K562 (cell line): ENCODE data around the gene DPH5. TPM values are rescaled to one million over a fixed set of nuclear protein-coding genes. Genes with fewer than 3 reads are reported as not detected.

Experiments
- ATAC-seq: fragments of 200-7000 bp; cut with Tn5 transposase; 3 replicates; pipeline ENCODE4 v1.9.1; 2020; ENCODE audit warnings: moderate library complexity
- BruUV-seq: library from RNA; stranded (reverse); fragments of 400-500 nt; replicated peaks from 2 replicates; lab custom pipeline; 2021; lab: Mats Ljungman, UMichigan
- CTCF ChIA-PET: fragments of 300-600 bp; formaldehyde crosslinking; extraction: SDS; loops from one replicate; lab custom pipeline; 2021; ENCODE audit warnings: low intra/inter-chr PET ratio; lab: Yijun Ruan, JAX
- POLR2A ChIA-PET: fragments of 300-600, 350-650 bp; sonication (Branson Sonifier 250); formaldehyde crosslinking; extraction: SDS; loops from one replicate; lab custom pipeline; 2021; ENCODE audit warnings: antibody characterized with exemption, inconsistent platforms; lab: Yijun Ruan, JAX
- DNase-seq, 4 experiments: peaks; one replicate each; pipeline versions ENCODE4 v3.0.0 to v3.0.0-alpha.2; 2011 to 2018; ENCODE audit warnings: low spot score in 3 of 4, mixed read lengths in 3 of 4; ENCODE audit errors: extremely low read depth in 1 of 4
- FAIRE-seq: peaks from 2 replicates; lab custom pipeline; 2011; peaks lifted over from hg19 to GRCh38; lab: Jason Lieb, UNC
- H2AFZ ChIP-seq: 2 replicates; pipeline ENCODE4 v1.6.0; 2011; ENCODE audit warnings: low read depth, low read length, control low read depth, inconsistent platforms
- H3K27ac ChIP-seq: fragments of 200-600 bp; 3 replicates; pipeline ENCODE4 v1.8.0; 2011; ENCODE audit warnings: low read depth, mild to moderate bottlenecking, control low read depth, inconsistent platforms, low read length, moderate library complexity, mixed read lengths; ENCODE audit errors: extremely low read depth
- H3K27me3 ChIP-seq, 2 experiments: fragments of 300-600 bp in 1 of 2; 2 replicates in 1 of 2; 3 replicates in 1 of 2; pipeline versions ENCODE4 v1.6.0 to v1.8.0; 2011; ENCODE audit warnings: inconsistent platforms in 2 of 2, low read length in 2 of 2, mild to moderate bottlenecking in 1 of 2, mixed read lengths in 1 of 2, moderate library complexity in 1 of 2; ENCODE audit not compliant: control insufficient read depth in 2 of 2, insufficient read depth in 2 of 2
- H3K36me3 ChIP-seq: fragments of 300-600 bp; 3 replicates; pipeline ENCODE4 v1.8.0; 2011; ENCODE audit warnings: mild to moderate bottlenecking, low read length, inconsistent platforms; ENCODE audit not compliant: control insufficient read depth, insufficient read depth
- H3K4me1 ChIP-seq, 2 experiments: fragments of 200-600 bp in 1 of 2; replicated peaks in 1 of 2; 2 replicates in 1 of 2; 3 replicates in 1 of 2; pipeline versions ENCODE4 v1.5.1 to v1.8.0; 2011; ENCODE audit warnings: inconsistent platforms in 2 of 2, low read length in 2 of 2, mild to moderate bottlenecking in 1 of 2, mixed read lengths in 1 of 2, moderate library complexity in 1 of 2; ENCODE audit not compliant: control insufficient read depth in 2 of 2, insufficient read depth in 2 of 2
- H3K4me2 ChIP-seq: 2 replicates; pipeline ENCODE4 v1.6.1; 2011; ENCODE audit warnings: low read length, control low read depth, inconsistent platforms, mixed read lengths; ENCODE audit not compliant: insufficient read depth
- H3K4me3 ChIP-seq: fragments of 200-600 bp; sonication (generic), shearing (Covaris generic); 2 replicates; pipeline ENCODE4 v1.5.1; 2016; ENCODE audit warnings: control low read depth, inconsistent platforms
- H3K79me2 ChIP-seq: fragments of 200-600 bp; 3 replicates; pipeline ENCODE4 v1.8.0; 2011; ENCODE audit warnings: low read length, inconsistent platforms; ENCODE audit not compliant: control insufficient read depth, insufficient read depth
- H3K9ac ChIP-seq, 2 experiments: 2 replicates each; pipeline versions ENCODE4 v1.6.0 to v1.6.1; 2011; ENCODE audit warnings: low read depth in 2 of 2, low read length in 2 of 2, control low read depth in 1 of 2, inconsistent platforms in 1 of 2, mild to moderate bottlenecking in 1 of 2, mixed read lengths in 1 of 2; ENCODE audit not compliant: insufficient read depth in 1 of 2
- H3K9me1 ChIP-seq: one replicate; pipeline ENCODE4 v1.6.0; 2011; ENCODE audit warnings: inconsistent platforms, mild to moderate bottlenecking, low read length, moderate library complexity; ENCODE audit not compliant: control insufficient read depth, insufficient read depth
- H3K9me3 ChIP-seq: replicated peaks from 2 replicates; pipeline ENCODE4 v1.5.1; 2011; ENCODE audit warnings: low read depth, low read length, inconsistent platforms; ENCODE audit not compliant: control insufficient read depth, insufficient read depth
- H4K20me1 ChIP-seq: replicated peaks from 2 replicates; pipeline ENCODE4 v1.6.1; 2011; ENCODE audit warnings: low read length, inconsistent platforms, mixed read lengths; ENCODE audit not compliant: control insufficient read depth, insufficient read depth
- POLR2H ChIP-seq: IDR thresholded peaks from 2 replicates; pipeline ENCODE4 v1.6.1; 2016; ENCODE audit warnings: missing genetic modification characterization, low read depth, mild to moderate bottlenecking, control low read depth, missing compliant biosample characterization, moderate library complexity
- RBM22 ChIP-seq: fragments of 200-400 bp; formaldehyde crosslinking; IDR thresholded peaks from 2 replicates; pipeline ENCODE4 v1.6.1; 2018; ENCODE audit warnings: low read length, low read depth; ENCODE audit not compliant: poor library complexity, severe bottlenecking
- SRSF1 ChIP-seq: fragments of 200-400 bp; formaldehyde crosslinking; IDR thresholded peaks from 2 replicates; pipeline ENCODE4 v1.6.1; 2017; ENCODE audit warnings: mild to moderate bottlenecking, low read depth, low read length, moderate library complexity
- ZBED1 ChIP-seq: IDR thresholded peaks from 2 replicates; pipeline ENCODE4 v1.6.1; 2014
- ZNF282 ChIP-seq: sonication (generic); formaldehyde crosslinking; IDR thresholded peaks from 2 replicates; pipeline ENCODE4 v1.8.1; 2023; ENCODE audit warnings: missing genetic modification reagents
- WGBS: fragments of 100-300 bp; shearing (Covaris generic); methylation state at CpG from one replicate; pipeline ENCODE4 v1.1.6; 2016; ENCODE audit warnings: low coverage, mixed read lengths; ENCODE audit not compliant: insufficient coverage; ENCODE audit errors: missing lambda C conversion rate; 5-methylcytosine and 5-hydroxymethylcytosine counted together
- in situ Hi-C: fragments of 300-500 bp; cut with MboI; formaldehyde crosslinking; loops from 4 replicates; pipeline ENCODE4 v1.15.0; 2018; ENCODE audit warnings: inconsistent platforms, mixed read lengths
- intact Hi-C: fragments of 100-400 bp; cut with micrococcal nuclease; formaldehyde crosslinking; loops from 2 replicates; pipeline ENCODE4 v1.14.2; 2022
- polyA plus RNA-seq, 8 experiments: library from polyadenylated mRNA; depleted of rRNA in 4 of 8; stranded (reverse) in 5 of 8; unstranded in 3 of 8; fragments of >200 nt; fragmentation: Nextera tagmentation in 2 of 8; fragmentation: Illumina TruSeq in 1 of 8; extraction: Ambion mirVana in 2 of 8; extraction: Trizol in 1 of 8; gene quantifications; 2 replicates each; pipeline versions ENCODE4 v1.2.1 to v1.2.3, GENCODE V29; 2011 to 2014; ENCODE audit warnings: inconsistent platforms in 1 of 8, missing spikeins in 1 of 8
- total RNA-seq, 7 experiments: library from RNA; depleted of rRNA in 6 of 7; stranded (reverse); fragments of >200 nt in 6 of 7; fragmentation: Illumina TruSeq in 2 of 7; extraction: Trizol in 2 of 7; gene quantifications; 2 replicates each; pipeline versions ENCODE4 v1.2.1 to v1.2.3, GENCODE V29; 2011 to 2021; ENCODE audit warnings: low replicate concordance in 1 of 7
- TF ChIP-seq, protein P1 (sequence below), 2 experiments: fragments of 450-650 bp; conservative IDR thresholded peaks; 2 replicates each; pipeline ENCODE4 v1.6.1; 2017; ENCODE audit warnings: mild to moderate bottlenecking in 2 of 2, moderate library complexity in 2 of 2
- TF ChIP-seq, protein P2 (sequence below): fragments of 250-450 bp; sonication (Bioruptor Pico); IDR thresholded peaks from 2 replicates; pipeline ENCODE4 v1.8.0; 2022; ENCODE audit warnings: inconsistent platforms

The DPH5 gene
- total and polyA plus RNA-seq, 9 of the 15 experiments (the other 6 are each of a cell fraction or from before 2014, with no cell fraction given): 37.6 to 159 (median 89.7) TPM

DNA sequence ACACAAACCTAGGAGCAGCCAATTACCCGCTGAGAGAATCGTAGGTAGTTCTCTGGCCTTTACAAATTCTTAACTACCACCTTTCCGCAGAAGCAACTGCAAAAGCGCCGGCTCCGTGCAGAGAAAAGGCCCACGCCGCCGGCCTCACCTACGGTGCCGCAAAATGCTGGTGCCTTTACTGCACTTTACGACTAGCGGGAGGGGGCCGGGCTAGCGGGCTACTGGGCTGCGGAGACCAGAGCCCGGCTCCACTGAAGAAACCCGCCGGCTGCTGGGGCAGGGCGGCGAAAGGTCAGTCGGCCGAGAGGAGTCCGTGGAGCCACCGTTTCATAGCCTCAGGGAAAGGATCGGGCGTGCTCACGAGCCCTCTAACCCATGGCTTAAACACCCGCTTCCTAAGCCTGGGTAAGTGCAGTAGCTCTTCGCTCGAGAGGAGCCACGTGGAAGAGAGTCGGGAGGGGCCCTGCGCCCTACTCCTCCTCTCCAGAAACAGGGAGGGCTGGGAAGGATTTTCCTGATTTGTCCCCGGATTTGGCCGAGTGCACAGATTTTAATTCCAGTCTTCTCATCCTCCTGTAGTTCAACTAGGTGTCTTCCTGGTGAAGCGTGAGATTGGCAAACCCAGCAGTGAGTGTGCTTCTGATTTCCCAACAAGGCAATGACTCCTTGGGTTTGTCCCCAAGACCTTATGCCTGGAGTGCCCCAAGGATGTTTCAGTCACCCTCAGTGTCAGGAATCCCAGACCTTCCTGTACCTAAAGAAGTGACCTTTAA is at the start of gene DPH5 (continued):
- peak; percentile 80 for TF ChIP-seq POLR2H (tag)
- TF ChIP-seq SRSF1: no peak
- TF ChIP-seq, protein P1, sequence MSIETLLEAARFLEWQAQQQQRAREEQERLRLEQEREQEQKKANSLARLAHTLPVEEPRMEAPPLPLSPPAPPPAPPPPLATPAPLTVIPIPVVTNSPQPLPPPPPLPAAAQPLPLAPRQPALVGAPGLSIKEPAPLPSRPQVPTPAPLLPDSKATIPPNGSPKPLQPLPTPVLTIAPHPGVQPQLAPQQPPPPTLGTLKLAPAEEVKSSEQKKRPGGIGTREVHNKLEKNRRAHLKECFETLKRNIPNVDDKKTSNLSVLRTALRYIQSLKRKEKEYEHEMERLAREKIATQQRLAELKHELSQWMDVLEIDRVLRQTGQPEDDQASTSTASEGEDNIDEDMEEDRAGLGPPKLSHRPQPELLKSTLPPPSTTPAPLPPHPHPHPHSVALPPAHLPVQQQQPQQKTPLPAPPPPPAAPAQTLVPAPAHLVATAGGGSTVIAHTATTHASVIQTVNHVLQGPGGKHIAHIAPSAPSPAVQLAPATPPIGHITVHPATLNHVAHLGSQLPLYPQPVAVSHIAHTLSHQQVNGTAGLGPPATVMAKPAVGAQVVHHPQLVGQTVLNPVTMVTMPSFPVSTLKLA (conservative IDR thresholded peaks at IDR 0.05): peak; percentile 96 to 98
- peak; percentile 76; the same call in 1 of the 2 replicates for TF ChIP-seq ZBED1
- no peak for TF ChIP-seq ZNF282

GRCh38 chr1:101073836-101074235 is 48.3 kb upstream of the DPH5 start:
- no peak overlapping the region for H3K9ac ChIP-seq
- H3K79me2 ChIP-seq: no peaks in the 10 kb centered on the region
- intact Hi-C loops (no loop called here), in situ Hi-C loops (no loop called here)
- FAIRE-seq (no peak), ATAC-seq (no peak), DNase-seq (no peak)
- no peaks in the 10 kb centered on the region for H3K9me3 ChIP-seq
- peaks cover 11 to 29% of the 10 kb centered on the region in 2 experiments for H3K4me1 ChIP-seq
- no peaks in the 10 kb centered on the region for H3K27me3 ChIP-seq
- no peaks in the 10 kb centered on the region for H4K20me1 ChIP-seq
- no peak overlapping the region for H3K4me2 ChIP-seq
- no peak overlapping the region for H2AFZ ChIP-seq
- no peaks in the 10 kb centered on the region; the same call in 2 of the 3 replicates for H3K36me3 ChIP-seq
- ChIA-PET POLR2A (interaction anchor here (0.7 kb wide), 1 partner anchor 190 kb away, joined by 3 read pairs; no protein-coding TSS in a partner anchor), CTCF (interaction anchor here (0.6 to 0.9 kb wide), 2 partner anchors 215 to 851 kb away, joined by 3 to 4 read pairs; no protein-coding TSS in a partner anchor)
- no TSS peak for BruUV-seq
- H3K9me1 ChIP-seq: no peaks in the 10 kb centered on the region
- no peak overlapping the region for H3K27ac ChIP-seq
- no peak overlapping the region for H3K4me3 ChIP-seq
- 71% methylated on average over 2 of the region's 2 CpGs for WGBS
- TF ChIP-seq RBM22: no peak
- TF ChIP-seq, protein P2, sequence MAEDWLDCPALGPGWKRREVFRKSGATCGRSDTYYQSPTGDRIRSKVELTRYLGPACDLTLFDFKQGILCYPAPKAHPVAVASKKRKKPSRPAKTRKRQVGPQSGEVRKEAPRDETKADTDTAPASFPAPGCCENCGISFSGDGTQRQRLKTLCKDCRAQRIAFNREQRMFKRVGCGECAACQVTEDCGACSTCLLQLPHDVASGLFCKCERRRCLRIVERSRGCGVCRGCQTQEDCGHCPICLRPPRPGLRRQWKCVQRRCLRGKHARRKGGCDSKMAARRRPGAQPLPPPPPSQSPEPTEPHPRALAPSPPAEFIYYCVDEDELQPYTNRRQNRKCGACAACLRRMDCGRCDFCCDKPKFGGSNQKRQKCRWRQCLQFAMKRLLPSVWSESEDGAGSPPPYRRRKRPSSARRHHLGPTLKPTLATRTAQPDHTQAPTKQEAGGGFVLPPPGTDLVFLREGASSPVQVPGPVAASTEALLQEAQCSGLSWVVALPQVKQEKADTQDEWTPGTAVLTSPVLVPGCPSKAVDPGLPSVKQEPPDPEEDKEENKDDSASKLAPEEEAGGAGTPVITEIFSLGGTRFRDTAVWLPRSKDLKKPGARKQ (CRISPR knock-in tag): no peak
